Peyer's patch (tissue), 4 donors: ENCODE results near the gene SPIN2A. TPM values are rescaled to one million over a fixed set of nuclear protein-coding genes. Genes with fewer than 3 reads are reported as not detected.
"Not testable (repeated sequence)": the region's sequence is repeated elsewhere in the genome, so short reads cannot be mapped to it uniquely, and the experiment has no call there.

Source experiments
- DNase-seq, 3 donors: peaks; one replicate each; pipeline ENCODE4 v3.0.0-alpha.2; 2017 to 2019
- H3K27ac ChIP-seq, 4 donors: fragments of 200-600 bp; sonication (generic); one replicate each; pipeline ENCODE4 v1.5.1; 2016 to 2019
- H3K27me3 ChIP-seq, 2 donors: fragments of 200-600 bp; sonication (generic); one replicate each; pipeline ENCODE4 v1.5.1; 2019
- H3K36me3 ChIP-seq, 3 donors: fragments of 200-600 bp; sonication (generic); one replicate each; pipeline ENCODE4 v1.5.1; 2016 to 2019
- H3K4me1 ChIP-seq, 4 donors: fragments of 200-600 bp; sonication (generic); one replicate each; pipeline ENCODE4 v1.5.1; 2016 to 2019
- H3K4me3 ChIP-seq, 4 donors: fragments of 200-600 bp; sonication (generic); 1 replicate in 3 of 4; 2 replicates in 1 of 4; pipeline ENCODE4 v1.5.1; 2016 to 2019; ENCODE audit warnings: mild to moderate bottlenecking in 1 of 4
- H3K9me3 ChIP-seq, 4 donors: fragments of 200-600 bp; sonication (generic); one replicate each; pipeline ENCODE4 v1.5.1; 2016 to 2019; ENCODE audit warnings: mild to moderate bottlenecking in 1 of 4
- CTCF ChIP-seq, 6 experiments: fragments of 450-650 bp in 4 of 6; fragments of 200-600 bp in 2 of 6; sonication (generic) in 1 of 6; IDR thresholded peaks; one replicate each; pipeline ENCODE4 v1.5.1; 2017 to 2019; ENCODE audit warnings: antibody characterized with exemption in 6 of 6, mild to moderate bottlenecking in 3 of 6, moderate library complexity in 1 of 6
- POLR2A ChIP-seq, 2 donors: fragments of 450-650 bp; IDR thresholded peaks; one replicate each; pipeline ENCODE4 v1.5.1; 2017; ENCODE audit warnings: antibody characterized with exemption in 2 of 2, mild to moderate bottlenecking in 2 of 2, moderate library complexity in 2 of 2
- total RNA-seq, 4 donors: library from RNA; depleted of rRNA; stranded (reverse); fragments of >200 nt; gene quantifications; one replicate each; pipeline ENCODE4 v1.1.0, GENCODE V29; 2016

The SPIN2A gene
- total RNA-seq, 4 donors from 2014 or later, result 0.53 to 4.1 (median 0.78) TPM

- no peaks in the 10 kb centered on the region for H3K4me1 ChIP-seq
- no peak overlapping the region for H3K4me3 ChIP-seq
- TF ChIP-seq CTCF (IDR thresholded peaks at IDR 0.05) (no peak), POLR2A (IDR thresholded peaks at IDR 0.05) (no peak)
- H3K27me3 ChIP-seq, result no peaks in the 10 kb centered on the region
- no peaks in the 10 kb centered on the region for H3K36me3 ChIP-seq
- H3K27ac ChIP-seq, result no peak overlapping the region
- DNase-seq, result no peak
- H3K9me3 ChIP-seq, result no peaks in the 10 kb centered on the region
Observed at GRCh38 chrX:57104921-57105398, 32.2 kb downstream of the SPIN2A start.

DNA sequence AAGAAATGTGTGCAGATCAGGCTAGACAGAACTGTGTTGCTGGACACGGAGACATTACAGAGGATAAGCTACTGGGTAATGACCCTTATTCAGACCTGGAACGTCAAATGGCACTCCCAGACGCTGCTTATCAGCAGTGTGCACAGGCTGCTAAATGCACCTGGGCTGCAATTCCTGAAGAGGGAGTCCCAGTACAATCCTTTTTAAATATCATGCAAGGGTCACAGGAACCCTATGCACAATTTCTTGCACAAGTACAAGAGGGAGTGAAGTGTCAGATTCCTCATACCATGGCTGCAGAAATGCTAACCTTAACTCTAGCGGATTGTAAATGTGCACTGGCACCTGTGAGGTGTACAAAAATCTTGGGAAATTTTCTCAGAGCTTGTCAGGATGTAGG, 32.8 kb downstream of the SPIN2A start:
- Histone ChIP-seq H3K27me3 (no peaks in the 10 kb centered on the region), H3K4me3 (no peak overlapping the region), H3K9me3 (no peaks in the 10 kb centered on the region), H3K4me1 (no peaks in the 10 kb centered on the region), H3K36me3 (no peaks in the 10 kb centered on the region), H3K27ac (no peak overlapping the region)
- TF ChIP-seq CTCF (IDR thresholded peaks at IDR 0.05), result peak in 1 of 6 experiments; percentile 2
- no peak for TF ChIP-seq POLR2A (IDR thresholded peaks at IDR 0.05)
- no peak for DNase-seq

DNA sequence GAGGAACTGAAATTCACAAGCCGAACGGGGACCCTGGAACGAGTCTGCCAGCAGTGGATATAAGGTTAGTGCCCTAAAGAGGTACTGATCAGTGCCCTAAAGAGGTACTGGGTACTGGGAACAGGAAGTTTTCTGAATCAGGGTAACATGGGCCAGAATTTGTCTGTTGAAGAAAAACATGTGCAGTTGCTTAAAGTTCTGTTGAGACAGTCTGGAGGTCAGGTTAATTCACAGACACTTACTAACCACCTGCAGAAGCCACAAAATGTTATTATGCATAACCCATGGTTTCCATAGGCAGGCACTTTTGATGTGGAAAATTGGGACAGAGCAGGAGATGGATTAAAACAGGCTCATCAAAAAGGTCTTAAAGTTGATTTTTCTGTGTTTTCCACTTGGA, 33.7 kb downstream of the SPIN2A start:
- no peak overlapping the region for H3K4me3 ChIP-seq
- TF ChIP-seq CTCF (IDR thresholded peaks at IDR 0.05), result no peak
- TF ChIP-seq POLR2A (IDR thresholded peaks at IDR 0.05), result no peak
- DNase-seq, result no peak

DNA sequence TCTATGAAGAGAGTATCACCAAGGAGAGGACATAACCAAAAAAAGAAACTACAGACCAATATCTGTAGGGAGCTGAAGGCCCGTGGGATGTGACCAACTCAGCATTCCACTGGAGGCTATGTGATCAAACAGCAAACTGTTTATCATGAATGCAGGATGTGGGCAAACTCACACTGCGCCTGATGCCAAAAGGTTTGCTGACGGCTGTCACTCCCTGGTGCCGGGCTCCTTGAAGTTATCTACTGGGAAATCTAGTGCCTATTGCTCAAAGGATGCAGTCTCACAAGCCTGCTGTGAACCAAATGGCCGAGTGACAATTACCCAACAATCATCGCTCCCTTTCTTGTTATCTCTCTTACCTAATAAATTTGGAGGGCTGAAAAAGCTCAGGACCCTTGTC, 34.3 kb downstream of the SPIN2A start:
- H3K36me3 ChIP-seq, H3K27ac ChIP-seq, H3K9me3 ChIP-seq, DNase-seq, H3K4me3 ChIP-seq, H3K4me1 ChIP-seq, H3K27me3 ChIP-seq: not testable (repeated sequence)

More for the DNA sequence above, 33.7 kb downstream of the SPIN2A start:
- H3K36me3 ChIP-seq, result no peaks in the 10 kb centered on the region
- H3K27ac ChIP-seq, result no peak overlapping the region
- H3K27me3 ChIP-seq, result no peaks in the 10 kb centered on the region
- H3K4me1 ChIP-seq, result no peaks in the 10 kb centered on the region
- H3K9me3 ChIP-seq, result no peaks in the 10 kb centered on the region

Other genes starting within 250 kb of the SPIN2A start
- gene SPIN3, start 141.9 kb downstream of the SPIN2A start, total RNA-seq, result 10 to 100 TPM in 3 of 4 donors, 1 to 10 TPM in 1; 5.3 to 22.3 (median 12.4) TPM
- 10 to 100 TPM in 2 of 4 donors, 1 to 10 TPM in 1, not detected in 1; 7.2 to 11.5 (median 10.1) TPM for gene SPIN2B, start 15.8 kb downstream of the SPIN2A start, total RNA-seq
- gene FAAH2, start 149.3 kb upstream of the SPIN2A start, total RNA-seq, result 10 to 100 TPM in 3 of 4 donors, 1 to 10 TPM in 1; 7.2 to 21.5 (median 16.4) TPM